ENCODE data around the gene SERINC5.

The SERINC5 gene

GRCh38 chr5:80149161-80149609 lies 106.7 kb downstream of the SERINC5 start:
- no peak for DNase-seq (ENCODE audit: low spot score)
- in situ Hi-C loops (cut with MboI; ENCODE audit: low sequenced_read_pairs, unreplicated experiment), result no loop called here
- no peak for TF ChIP-seq CTCF (IDR thresholded peaks at IDR 0.05; ENCODE audit: borderline replicate concordance, control extremely low read depth, extremely low read depth, insufficient read depth, missing control alignments)

GRCh38 chr5:80147119-80147815 lies 108.6 kb downstream of the SERINC5 start:
- TF ChIP-seq CTCF (IDR thresholded peaks at IDR 0.05; ENCODE audit: borderline replicate concordance, control extremely low read depth, extremely low read depth, insufficient read depth, missing control alignments), result no peak
- in situ Hi-C loops (cut with MboI; ENCODE audit: low sequenced_read_pairs, unreplicated experiment), result no loop called here
- no peak for DNase-seq (ENCODE audit: low spot score)

- TF ChIP-seq CTCF (IDR thresholded peaks at IDR 0.05; ENCODE audit: borderline replicate concordance, control extremely low read depth, extremely low read depth, insufficient read depth, missing control alignments), result no peak
- DNase-seq (ENCODE audit: low spot score), result no peak
- in situ Hi-C loops (cut with MboI; ENCODE audit: low sequenced_read_pairs, unreplicated experiment), result no loop called here
Measured at GRCh38 chr5:80146046-80146445, 109.8 kb downstream of the SERINC5 start.

GRCh38 chr5:80143491-80143890 lies 112.4 kb downstream of the SERINC5 start:
- DNase-seq (ENCODE audit: low spot score), result no peak
- TF ChIP-seq CTCF (IDR thresholded peaks at IDR 0.05; ENCODE audit: borderline replicate concordance, control extremely low read depth, extremely low read depth, insufficient read depth, missing control alignments), result no peak
- in situ Hi-C loops (cut with MboI; ENCODE audit: low sequenced_read_pairs, unreplicated experiment), result no loop called here

- no peak for DNase-seq (ENCODE audit: low spot score)
- no peak for TF ChIP-seq CTCF (IDR thresholded peaks at IDR 0.05; ENCODE audit: borderline replicate concordance, control extremely low read depth, extremely low read depth, insufficient read depth, missing control alignments)
- in situ Hi-C loops (cut with MboI; ENCODE audit: low sequenced_read_pairs, unreplicated experiment), result no loop called here
Measured at GRCh38 chr5:80142996-80143395, 112.9 kb downstream of the SERINC5 start.

- in situ Hi-C loops (cut with MboI; ENCODE audit: low sequenced_read_pairs, unreplicated experiment), result no loop called here
- no peak for TF ChIP-seq CTCF (IDR thresholded peaks at IDR 0.05; ENCODE audit: borderline replicate concordance, control extremely low read depth, extremely low read depth, insufficient read depth, missing control alignments)
Measured at GRCh38 chr5:80141681-80142080, 114.2 kb downstream of the SERINC5 start.

More at GRCh38 chr5:80141681-80142080, 114.2 kb downstream of the SERINC5 start:
- no peak for DNase-seq (ENCODE audit: low spot score)

Measured in GM13976 (cell line).